ENCODE data around the gene KCNQ1. TPM values are rescaled to one million over a fixed set of nuclear protein-coding genes. Genes with fewer than 3 reads are reported as not detected.

The KCNQ1 gene
- total RNA-seq, 2 donors from 2014 or later, result 4.4 to 25.3 TPM

DNA sequence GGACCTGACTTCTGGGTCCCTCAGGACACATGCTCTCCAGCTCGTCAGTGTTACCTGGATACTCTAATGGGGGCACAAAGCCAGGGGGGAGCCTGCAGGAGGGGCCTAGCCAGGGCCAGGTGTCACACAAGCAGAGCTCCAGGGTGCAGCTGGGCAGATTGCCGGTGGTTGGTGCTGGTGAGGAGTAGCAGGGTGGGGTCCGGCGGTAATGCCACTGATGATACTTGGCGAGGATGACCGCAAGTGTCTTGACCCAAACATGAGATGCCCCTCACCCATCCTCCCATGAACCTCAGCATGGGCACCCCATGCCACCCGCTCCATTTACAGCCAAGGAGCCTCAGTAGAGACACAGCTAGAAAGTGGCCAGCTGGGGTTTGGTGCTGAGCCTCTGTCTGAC, 270.1 kb downstream of the KCNQ1 start:
- Histone ChIP-seq H3K27ac (no peak overlapping the region), H3K9me3 (no peaks in the 10 kb centered on the region), H3K4me3 (no peak overlapping the region), H3K27me3 (replicated peaks; ENCODE audit: insufficient read depth) (no peaks in the 10 kb centered on the region), H3K4me1 (ENCODE audit: control insufficient read depth in 1 of 2, low read depth in 2 of 2) (no peaks in the 10 kb centered on the region), H3K36me3 (no peaks in the 10 kb centered on the region)
- no peak for DNase-seq (ENCODE audit: low spot score)
- ATAC-seq (ENCODE audit: insufficient number of reproducible peaks, low FRiP score, low read depth), result no peak
- TF ChIP-seq, protein P1, sequence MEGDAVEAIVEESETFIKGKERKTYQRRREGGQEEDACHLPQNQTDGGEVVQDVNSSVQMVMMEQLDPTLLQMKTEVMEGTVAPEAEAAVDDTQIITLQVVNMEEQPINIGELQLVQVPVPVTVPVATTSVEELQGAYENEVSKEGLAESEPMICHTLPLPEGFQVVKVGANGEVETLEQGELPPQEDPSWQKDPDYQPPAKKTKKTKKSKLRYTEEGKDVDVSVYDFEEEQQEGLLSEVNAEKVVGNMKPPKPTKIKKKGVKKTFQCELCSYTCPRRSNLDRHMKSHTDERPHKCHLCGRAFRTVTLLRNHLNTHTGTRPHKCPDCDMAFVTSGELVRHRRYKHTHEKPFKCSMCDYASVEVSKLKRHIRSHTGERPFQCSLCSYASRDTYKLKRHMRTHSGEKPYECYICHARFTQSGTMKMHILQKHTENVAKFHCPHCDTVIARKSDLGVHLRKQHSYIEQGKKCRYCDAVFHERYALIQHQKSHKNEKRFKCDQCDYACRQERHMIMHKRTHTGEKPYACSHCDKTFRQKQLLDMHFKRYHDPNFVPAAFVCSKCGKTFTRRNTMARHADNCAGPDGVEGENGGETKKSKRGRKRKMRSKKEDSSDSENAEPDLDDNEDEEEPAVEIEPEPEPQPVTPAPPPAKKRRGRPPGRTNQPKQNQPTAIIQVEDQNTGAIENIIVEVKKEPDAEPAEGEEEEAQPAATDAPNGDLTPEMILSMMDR (IDR thresholded peaks at IDR 0.05), result no peak

DNA sequence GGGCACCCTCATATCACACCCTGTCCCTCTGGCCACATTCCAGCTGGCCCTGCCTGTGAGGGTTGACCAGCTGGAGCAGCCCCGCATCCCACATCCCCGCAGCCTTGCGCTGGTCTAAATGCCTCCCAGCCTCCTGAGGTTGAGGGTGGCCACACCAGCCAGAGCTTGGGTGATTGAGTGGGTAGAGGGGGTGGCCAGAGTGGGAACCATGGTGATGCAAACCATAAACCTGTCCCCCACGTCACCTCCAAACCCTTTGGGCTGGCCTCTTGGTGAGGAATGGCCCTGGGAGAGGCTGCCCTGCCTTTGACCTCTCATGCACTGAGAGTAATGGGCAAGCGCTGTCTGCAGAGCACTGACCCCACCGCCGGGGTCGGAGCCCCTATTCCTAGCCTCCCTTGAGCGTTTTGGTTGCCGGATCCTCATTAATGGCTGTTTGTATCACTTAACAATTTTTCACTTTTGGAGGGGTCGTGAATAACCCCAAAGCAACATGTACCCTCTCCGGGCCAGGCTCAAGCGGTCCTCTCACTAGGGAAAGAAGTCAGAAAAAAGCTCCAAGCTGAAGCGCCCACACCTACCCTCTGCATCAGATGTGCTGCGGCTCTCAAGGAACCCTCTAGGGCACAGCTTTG, 271.0 kb downstream of the KCNQ1 start:
- DNase-seq (ENCODE audit: low spot score), result no peak
- H3K4me1 ChIP-seq (ENCODE audit: control insufficient read depth in 1 of 2, low read depth in 2 of 2), result no peaks in the 10 kb centered on the region
- no peaks in the 10 kb centered on the region for H3K9me3 ChIP-seq
- no peaks in the 10 kb centered on the region for H3K36me3 ChIP-seq
- no peak for ATAC-seq (ENCODE audit: insufficient number of reproducible peaks, low FRiP score, low read depth)
- TF ChIP-seq, protein P1 (IDR thresholded peaks at IDR 0.05), result no peak
- no peaks in the 10 kb centered on the region for H3K27me3 ChIP-seq (replicated peaks; ENCODE audit: insufficient read depth)
- no peak overlapping the region for H3K27ac ChIP-seq
- H3K4me3 ChIP-seq, result no peak overlapping the region

DNA sequence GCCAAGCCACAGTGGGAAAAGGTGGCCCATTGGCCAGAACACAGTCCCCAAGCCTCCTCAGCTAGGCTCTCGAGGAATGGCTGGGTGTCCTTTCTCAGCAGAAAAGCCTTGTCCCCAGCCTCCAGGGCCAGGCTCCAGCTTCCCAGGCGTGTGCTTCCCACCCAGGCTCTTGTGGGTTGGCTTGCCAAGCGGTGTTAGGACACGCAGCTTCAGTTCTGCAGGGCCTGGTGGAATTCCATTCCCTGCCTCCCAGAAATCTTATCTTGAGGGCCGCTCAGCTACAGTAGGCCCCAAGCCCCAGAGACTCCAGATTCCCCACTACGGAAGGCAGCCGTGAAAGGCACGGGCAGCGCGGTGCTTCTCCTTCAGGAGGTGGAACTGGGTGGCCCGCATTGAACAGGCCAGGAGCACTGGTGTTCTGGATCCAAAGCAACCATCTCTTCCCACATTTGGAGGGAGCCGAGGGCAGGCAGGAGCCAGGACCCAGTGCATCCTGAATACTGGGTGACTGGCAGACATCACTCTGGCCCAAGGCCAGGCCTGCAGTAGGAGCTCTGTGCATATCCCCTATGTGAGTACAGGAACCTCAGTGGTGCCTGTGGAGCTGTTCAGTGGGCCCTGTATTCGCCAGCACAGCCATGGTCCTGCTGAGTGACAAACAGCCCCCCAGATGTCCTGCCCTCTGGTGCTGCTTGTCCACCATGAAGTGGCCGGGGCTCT, 271.7 kb downstream of the KCNQ1 start:
- Histone ChIP-seq H3K27me3 (replicated peaks; ENCODE audit: insufficient read depth) (no peaks in the 10 kb centered on the region), H3K36me3 (no peaks in the 10 kb centered on the region), H3K4me3 (no peak overlapping the region), H3K4me1 (ENCODE audit: control insufficient read depth in 1 of 2, low read depth in 2 of 2) (no peaks in the 10 kb centered on the region), H3K27ac (no peak overlapping the region), H3K9me3 (no peaks in the 10 kb centered on the region)
- ATAC-seq (ENCODE audit: insufficient number of reproducible peaks, low FRiP score, low read depth), result no peak
- TF ChIP-seq, protein P1 (IDR thresholded peaks at IDR 0.05), result no peak
- no peak for DNase-seq (ENCODE audit: low spot score)

DNA sequence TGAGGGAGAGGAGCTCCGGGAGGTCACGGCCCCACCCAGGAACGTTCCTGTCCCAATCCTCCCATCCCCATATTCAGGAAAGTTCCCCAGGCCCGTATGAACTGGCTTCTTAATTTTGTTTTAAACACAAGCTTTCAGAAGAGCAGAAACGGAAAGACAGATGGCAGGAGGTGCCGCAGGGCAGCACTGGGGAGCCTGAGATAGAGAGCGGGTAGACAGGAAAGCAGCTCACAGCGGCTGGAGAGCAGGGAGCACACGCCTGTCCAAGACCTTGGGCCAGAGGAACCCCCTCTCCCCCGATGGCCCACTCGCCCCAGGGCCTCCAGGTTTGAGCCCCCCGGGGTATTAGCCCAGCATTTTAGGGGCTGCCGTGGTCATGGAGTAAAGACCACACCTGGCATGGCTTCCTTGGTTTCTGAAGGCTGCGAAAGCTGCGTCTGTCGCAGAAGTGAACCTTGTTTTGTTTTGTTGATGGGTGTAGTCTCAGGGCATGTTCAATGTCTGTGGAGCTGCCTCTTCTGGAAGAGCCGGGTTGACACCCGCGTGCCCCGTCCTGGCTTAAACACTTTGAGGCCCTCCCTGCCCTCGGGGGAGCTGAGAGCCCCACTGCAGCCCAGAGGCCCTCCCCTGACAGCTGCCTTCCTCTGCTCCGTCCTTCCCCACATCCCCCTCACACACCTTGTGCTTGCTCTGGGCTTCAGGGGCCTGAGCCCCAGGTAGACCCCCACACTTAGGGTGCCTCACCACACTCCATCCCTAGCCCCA, 272.9 kb downstream of the KCNQ1 start:
- DNase-seq (ENCODE audit: low spot score), result no peak
- TF ChIP-seq, protein P1 (IDR thresholded peaks at IDR 0.05), result no peak
- no peaks in the 10 kb centered on the region for H3K36me3 ChIP-seq
- H3K27me3 ChIP-seq (replicated peaks; ENCODE audit: insufficient read depth), result no peaks in the 10 kb centered on the region
- H3K4me3 ChIP-seq, result no peak overlapping the region
- H3K27ac ChIP-seq, result no peak overlapping the region
- no peak for ATAC-seq (ENCODE audit: insufficient number of reproducible peaks, low FRiP score, low read depth)
- H3K4me1 ChIP-seq (ENCODE audit: control insufficient read depth in 1 of 2, low read depth in 2 of 2), result no peaks in the 10 kb centered on the region
- H3K9me3 ChIP-seq, result no peaks in the 10 kb centered on the region

DNA sequence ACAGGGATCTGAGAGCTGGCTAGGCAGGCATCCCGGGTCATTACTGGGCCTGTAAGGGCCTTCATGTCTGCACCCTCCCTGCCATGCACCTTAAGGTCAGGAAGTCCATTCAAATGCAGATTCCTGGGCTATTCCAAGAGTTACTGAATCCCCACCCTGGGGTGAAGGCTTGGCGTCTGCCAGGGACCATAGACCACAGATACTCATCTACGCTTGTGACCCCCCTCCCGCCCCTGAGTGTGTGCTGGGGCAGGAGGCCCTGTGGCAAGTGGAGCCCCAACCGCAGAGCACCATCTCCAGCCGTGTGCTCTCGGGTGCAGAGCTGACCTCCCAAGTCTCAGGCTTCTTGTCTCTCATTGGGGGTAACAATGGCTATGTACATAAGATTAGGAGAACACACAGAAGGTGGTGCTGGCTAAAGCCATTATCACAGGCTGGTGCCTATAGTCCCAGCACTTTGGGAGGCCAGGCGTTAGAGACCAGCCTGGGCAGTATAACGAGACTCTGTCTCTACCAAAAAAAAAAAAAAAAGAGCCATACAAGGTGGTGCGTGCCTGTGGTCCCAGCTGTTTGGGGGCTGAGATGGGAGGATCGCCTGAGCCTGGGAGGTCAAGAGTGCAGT, 274.1 kb downstream of the KCNQ1 start:
- Histone ChIP-seq H3K36me3 (no peaks in the 10 kb centered on the region), H3K4me3 (no peak overlapping the region), H3K27ac (no peak overlapping the region), H3K27me3 (replicated peaks; ENCODE audit: insufficient read depth) (no peaks in the 10 kb centered on the region), H3K9me3 (no peaks in the 10 kb centered on the region), H3K4me1 (ENCODE audit: control insufficient read depth in 1 of 2, low read depth in 2 of 2) (no peaks in the 10 kb centered on the region)
- ATAC-seq (ENCODE audit: insufficient number of reproducible peaks, low FRiP score, low read depth) (no peak), DNase-seq (ENCODE audit: low spot score) (no peak)
- TF ChIP-seq, protein P1 (IDR thresholded peaks at IDR 0.05), result no peak
